Measurements from ENCODE around the gene EPN2.

The EPN2 gene

GRCh38 chr17:19239544-19239943, 2.4 kb downstream of the EPN2 start:
- DNase-seq (ENCODE audit: low spot score) = no peak

DNA sequence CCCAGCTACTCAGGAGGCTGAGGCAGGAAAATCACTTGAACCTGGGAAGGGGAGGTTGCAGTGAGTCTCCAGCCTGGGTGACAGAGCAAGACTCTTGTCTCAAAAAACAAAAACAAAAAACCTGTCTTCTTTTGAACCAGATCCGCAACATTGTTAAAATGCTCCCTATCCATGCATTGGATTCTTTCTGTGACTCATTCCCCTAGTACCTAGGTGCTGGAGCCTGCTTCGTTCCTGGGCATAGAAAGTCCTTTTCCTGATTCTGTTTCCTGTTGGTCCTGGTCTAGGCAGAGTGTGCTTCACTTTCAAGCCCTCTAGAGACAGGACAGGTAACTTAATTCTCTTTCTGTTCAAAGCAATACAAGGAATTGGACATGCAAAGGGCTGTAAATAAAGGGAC, 5.2 kb downstream of the EPN2 start:
- no peak for DNase-seq (ENCODE audit: low spot score)

DNA sequence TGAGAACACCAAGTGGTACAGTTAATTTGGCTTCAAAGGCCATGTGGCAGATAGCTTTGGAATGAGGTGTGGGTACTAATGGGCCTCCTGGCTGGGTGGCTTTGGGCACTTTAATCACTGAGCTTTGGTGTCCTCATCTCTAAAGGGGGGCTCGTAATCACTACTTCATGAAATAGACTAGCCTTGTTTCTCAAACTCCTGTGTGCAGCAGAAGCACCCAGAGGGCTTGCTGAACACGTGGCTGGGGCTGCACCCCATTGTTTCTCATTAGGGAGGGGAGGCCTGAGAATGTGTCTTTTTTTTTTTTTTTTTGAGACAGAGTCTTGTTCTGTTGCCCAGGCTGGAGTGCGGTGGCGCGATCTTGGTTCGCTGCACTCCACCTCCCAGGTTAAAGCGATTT, 5.8 kb downstream of the EPN2 start:
- DNase-seq (ENCODE audit: low spot score) = no peak

DNA sequence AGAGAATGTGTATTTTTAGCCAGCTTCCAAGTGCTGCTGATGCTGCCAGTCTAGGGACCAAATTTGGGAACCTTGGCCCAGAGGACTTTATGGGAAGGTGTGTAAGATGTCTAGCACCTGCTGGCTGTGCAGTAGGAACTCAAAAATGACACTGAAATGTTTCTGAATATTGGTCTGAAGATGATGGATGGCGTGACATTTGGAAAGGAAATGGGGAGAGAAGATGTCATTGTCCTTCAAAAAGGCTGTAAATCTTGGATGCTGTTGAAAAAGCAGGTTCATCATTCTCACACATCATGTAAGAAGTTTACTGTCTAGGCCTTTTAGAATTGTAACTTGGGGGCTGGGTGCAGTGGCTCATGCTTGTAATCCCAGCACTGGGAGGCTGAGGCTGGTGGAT, 6.7 kb downstream of the EPN2 start:
- no peak for DNase-seq (ENCODE audit: low spot score)

- DNase-seq (ENCODE audit: low spot score) = no peak
Observed at GRCh38 chr17:19244357-19244756, 7.2 kb downstream of the EPN2 start.

GRCh38 chr17:19244781-19245180, 7.6 kb downstream of the EPN2 start:
- no peak for DNase-seq (ENCODE audit: low spot score)

DNA sequence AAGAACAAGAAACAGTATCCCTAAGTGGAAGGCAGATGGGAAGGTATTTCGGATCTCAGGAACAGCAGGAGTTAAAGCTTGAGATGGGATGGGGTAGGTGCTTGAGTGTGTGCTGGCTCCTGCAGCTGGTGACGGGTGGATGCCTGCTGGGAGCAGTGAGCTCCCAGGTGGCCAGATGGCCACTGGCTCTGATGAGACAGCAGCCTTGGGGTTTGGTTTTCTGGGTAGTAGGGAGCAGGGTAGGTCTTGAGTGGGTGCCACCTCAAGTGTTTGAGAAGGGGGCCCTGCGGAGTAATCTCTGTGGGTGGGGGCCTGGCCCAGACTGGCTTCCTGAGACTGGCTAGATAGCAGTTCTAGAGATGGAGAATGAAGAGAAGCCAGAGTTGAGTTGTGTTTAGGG, 10.3 kb downstream of the EPN2 start:
- no peak for DNase-seq (ENCODE audit: low spot score)

GRCh38 chr17:19248151-19248927, 11.2 kb downstream of the EPN2 start:
- DNase-seq (ENCODE audit: low spot score) = no peak

DNA sequence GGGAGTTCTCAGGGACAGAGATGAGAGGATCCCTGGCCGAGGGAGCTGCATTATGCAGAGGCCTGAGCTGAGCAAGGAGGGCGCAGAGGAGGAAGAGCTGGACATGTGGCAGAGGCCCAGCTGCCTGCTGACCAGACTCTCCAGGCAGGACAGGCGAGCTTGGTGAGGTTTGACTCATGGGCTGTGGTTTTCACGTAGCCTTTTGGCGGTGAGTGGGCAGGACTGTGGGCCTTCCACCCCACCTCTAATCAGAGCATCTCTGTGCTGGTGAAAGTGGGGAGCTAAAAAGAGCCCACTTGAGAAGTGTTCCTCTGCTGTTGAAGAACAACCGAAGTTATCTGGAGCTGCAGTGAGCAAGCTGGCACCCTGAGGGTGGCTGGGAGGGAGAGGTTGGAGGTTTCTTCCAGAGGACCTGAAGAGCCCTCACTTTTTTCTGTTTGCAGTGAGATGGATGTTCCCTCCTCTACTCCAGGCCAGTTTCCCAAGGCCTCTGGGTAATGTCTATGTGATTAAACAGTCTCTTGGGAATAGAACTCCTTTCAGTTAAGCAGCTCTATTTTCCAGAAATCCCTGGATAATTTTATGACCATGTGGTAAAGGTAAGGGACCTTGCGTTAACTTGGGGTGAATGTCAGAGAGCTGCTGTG, 11.9 kb downstream of the EPN2 start:
- peak; percentile 92 for DNase-seq (ENCODE audit: low spot score)

DNA sequence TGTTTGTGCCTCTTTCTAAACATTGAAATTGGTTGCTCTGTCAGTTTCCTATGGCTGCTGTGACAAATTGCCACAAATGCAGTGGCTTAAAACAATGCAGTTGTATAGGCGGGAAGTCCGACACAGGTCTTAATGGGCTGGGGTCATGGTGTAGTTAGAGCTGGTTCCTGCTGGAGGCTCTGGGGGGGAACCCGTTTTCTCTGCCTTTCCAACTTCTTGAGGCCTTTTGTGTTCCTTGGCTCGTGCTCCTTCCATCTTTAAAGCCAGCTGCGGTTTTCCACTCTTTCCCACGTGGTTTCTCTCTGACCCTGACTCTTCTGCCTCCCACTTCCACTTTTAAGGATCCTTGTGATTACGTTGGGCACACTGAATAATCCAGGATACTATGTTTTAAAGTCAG, 12.5 kb downstream of the EPN2 start:
- DNase-seq (ENCODE audit: low spot score) = no peak

- no peak for DNase-seq (ENCODE audit: low spot score)
Observed at GRCh38 chr17:19250421-19251173, 13.4 kb downstream of the EPN2 start.

DNA sequence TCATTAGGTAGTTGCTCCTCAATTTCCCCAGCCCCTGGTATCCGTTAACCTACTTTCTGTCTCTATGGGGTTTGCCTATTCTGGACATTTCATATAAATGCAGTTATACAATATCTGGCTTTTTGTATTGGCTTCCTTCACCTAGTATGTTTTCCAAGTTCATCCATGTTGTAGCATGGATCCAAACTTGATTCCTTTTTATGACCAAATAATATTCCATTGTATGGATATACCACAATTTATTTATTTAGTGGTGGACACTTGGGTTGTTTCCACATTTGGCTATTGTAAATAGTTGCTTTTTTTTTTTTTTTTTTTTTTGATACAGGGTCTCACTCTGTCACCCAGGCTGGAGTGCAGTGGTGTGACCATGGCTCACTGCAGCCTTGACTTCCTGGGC, 15.9 kb downstream of the EPN2 start:
- DNase-seq (ENCODE audit: low spot score) = no peak

DNA sequence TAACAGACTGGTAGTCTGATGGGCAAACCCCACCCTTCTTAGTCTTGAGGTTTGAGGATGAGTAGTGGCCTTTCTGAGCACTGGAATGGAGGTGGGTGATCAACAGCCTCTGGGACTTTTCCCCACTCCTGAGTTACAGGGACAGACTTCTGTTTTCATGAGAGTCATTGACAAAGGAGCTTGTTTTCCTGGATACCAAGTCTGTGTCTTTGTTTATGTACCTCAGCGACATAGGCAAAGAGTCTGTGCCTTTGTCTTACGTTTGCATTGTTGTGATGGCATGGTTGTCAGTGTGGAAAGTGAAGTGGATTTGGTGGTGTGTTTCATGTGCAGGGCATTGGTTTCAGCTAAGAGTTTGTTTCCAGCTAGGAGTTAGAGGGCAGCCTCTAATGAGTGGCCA, 17.5 kb downstream of the EPN2 start:
- DNase-seq (ENCODE audit: low spot score) = no peak

- DNase-seq (ENCODE audit: low spot score) = no peak
Observed at GRCh38 chr17:19255279-19255678, 18.1 kb downstream of the EPN2 start.

DNA sequence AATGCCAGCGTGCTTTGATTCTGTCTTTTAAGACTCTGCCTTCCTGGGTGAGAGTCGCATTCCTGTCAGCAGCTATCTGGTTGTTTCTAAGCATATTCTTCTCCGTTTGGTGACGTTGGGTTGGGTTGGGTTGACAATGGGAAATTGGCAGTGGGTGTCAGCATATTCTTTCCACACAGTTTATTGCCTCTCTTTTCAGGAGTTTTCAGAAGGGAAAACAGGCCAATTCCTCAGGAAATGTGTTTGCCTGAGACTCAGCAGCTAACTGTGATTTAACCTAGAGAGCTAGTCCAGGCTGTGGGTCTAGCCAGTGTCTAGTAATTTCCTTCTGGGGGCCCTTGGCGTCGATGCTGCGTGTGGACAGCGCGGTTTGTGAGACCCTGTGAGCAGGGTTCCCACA, 21.2 kb downstream of the EPN2 start:
- no peak for DNase-seq (ENCODE audit: low spot score)

- DNase-seq (ENCODE audit: low spot score) = no peak
Observed at GRCh38 chr17:19260958-19261357, 23.8 kb downstream of the EPN2 start.

DNA sequence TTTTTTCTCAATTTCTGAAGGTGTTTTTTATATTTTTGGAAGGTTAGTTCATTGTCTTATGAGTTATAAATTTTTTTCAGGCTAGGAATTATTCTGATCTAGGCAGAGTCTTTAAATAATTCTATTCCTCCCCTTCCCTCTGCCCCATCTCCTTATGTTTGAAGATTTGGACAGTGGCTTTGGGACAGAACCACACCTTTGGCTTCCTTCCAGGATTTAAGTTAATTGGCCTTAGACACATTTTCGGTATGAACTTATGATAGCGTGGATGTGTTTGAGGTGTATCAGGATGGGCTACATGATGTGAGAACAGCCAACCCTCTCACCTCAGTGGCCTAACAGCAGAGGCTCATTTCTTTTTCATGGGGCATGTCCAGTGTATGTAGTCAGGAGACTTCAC, 24.3 kb downstream of the EPN2 start:
- DNase-seq (ENCODE audit: low spot score) = no peak

- DNase-seq (ENCODE audit: low spot score) = no peak
Observed at GRCh38 chr17:19262650-19263631, 25.8 kb downstream of the EPN2 start.

DNA sequence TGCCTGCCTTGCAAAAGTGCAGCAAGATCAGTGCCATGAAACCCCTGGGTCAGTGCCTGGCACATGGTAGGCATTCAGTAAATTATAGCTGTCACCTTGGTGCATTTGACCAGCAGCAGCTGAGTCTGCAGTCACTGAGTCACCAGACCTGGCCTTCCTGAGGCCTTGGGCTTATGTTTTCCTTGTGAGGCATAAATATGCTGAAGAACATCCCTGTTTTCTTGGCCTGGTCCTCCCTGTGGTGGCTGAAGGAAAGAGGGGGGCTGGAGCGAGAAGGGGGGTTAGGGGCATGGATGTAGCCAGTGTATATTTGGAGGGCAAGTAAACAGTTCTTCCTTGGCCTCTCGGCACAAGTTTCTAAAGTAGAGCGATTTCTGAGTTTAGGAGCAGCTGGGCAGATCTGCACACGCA, 26.5 kb downstream of the EPN2 start:
- DNase-seq (ENCODE audit: low spot score) = peak; percentile 47

GRCh38 chr17:19264268-19264667, 27.1 kb downstream of the EPN2 start:
- DNase-seq (ENCODE audit: low spot score) = no peak

DNA sequence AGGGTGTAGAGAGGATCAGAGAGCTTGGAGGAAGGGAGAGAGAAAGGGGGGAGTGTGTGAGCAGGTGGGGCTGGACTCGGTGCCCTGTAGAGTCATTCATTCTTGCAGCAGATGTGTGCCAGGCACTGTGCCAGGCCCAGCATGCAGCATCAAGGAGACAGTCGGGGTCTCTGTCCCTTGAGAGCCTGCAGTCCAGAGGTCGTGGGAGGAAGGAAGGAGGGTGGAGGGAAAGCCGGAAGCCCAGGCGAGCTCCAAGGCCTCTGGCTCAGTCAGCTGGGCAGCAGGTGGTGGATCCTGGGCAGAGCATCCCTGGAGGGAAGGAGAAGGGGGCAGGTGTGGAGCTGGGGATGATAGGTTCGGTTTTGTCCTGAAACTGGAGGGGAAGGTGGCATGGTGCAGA, 27.5 kb downstream of the EPN2 start:
- DNase-seq (ENCODE audit: low spot score) = no peak

DNA sequence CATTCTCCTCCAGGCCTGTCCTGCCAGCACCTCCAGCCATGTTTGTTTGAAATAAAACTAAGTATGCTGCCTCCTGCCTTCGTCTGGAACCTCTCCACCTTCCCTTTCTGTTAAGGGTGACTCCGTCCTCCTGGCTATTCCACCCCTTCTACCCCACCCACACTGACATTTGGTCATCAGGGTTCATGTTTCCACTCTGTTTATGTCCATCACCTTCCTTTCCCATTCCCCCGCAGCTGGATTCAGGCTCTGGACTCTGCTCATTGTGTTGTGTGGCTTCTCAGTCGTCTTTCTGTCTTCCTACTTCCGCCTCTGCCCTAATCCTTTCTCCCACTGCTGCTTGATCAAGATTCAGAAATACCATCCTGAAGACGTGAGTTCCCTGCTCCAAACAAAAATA, 28.6 kb downstream of the EPN2 start:
- no peak for DNase-seq (ENCODE audit: low spot score)

Measured in AG08395 (cell line).